Neuron (in vitro differentiated cells): ENCODE data around the gene UBE2D2.
"Not testable (repeated sequence)": the region's sequence is repeated elsewhere in the genome, so short reads cannot be mapped to it uniquely, and the experiment has no call there.

Experiments used
- H2AFZ ChIP-seq: one replicate; pipeline ENCODE4 v1.6.1; 2013; ENCODE audit warnings: low read depth, mild to moderate bottlenecking, inconsistent platforms, low read length, moderate library complexity
- H3K27me3 ChIP-seq: one replicate; pipeline ENCODE4 v1.6.1; 2013; ENCODE audit warnings: low read length; ENCODE audit not compliant: insufficient read depth
- H3K36me3 ChIP-seq: one replicate; pipeline ENCODE4 v1.6.1; 2013; ENCODE audit warnings: low read length; ENCODE audit not compliant: insufficient read depth
- H3K4me1 ChIP-seq: one replicate; pipeline ENCODE4 v1.6.1; 2013; ENCODE audit warnings: low read length; ENCODE audit not compliant: insufficient read depth
- H3K4me3 ChIP-seq: 2 replicates; pipeline ENCODE4 v1.5.1; 2013; ENCODE audit warnings: mild to moderate bottlenecking, low read length, moderate library complexity
- H3K9me3 ChIP-seq: one replicate; pipeline ENCODE4 v1.6.1; 2013; ENCODE audit warnings: low read length

UBE2D2 gene

DNA sequence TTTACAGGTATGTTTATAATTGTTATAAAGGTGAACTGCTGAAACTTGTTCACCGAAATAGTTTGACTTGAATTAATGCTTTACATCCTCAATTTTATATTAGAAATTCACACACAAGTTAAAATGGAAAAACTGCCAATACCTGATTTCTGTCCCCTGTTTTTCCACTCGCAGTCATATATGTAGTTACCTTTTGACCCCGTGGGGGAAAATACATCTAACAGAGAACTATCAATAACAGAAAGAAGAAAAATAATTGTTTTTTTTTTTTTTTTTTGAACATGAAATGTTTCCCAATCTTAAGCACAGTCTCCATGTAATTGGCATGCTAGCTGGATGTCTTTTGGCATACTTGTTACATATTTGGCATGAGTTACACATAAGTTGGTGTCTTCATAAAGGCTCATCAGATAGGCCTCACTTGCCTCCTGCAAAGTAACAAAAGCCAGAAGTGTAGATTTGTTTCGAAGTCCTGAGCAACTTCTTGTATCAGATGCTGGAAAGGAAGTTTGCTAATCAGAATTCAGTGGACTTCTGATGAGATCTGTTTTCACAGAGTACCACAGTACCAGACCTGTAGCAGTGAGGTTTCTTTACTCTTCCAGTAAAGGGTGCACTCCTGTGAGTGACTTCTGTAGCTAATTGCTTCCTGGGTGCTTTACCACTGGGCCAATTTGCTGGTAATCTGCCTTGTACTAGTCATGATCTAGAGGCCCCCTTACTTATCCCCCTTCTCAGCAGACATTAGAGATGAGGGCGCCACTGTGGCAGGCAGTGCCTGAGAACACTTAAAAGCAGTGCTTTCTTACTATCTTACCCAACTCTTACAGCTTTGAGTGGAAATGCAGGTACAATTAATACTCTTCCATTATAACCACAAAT is 50.8 kb downstream of the UBE2D2 start:
- Histone ChIP-seq H3K36me3 (peaks cover 39% of the 10 kb centered on the region), H3K4me3 (no peak overlapping the region), H2AFZ (no peak overlapping the region), H3K27me3 (no peaks in the 10 kb centered on the region), H3K9me3 (no peaks in the 10 kb centered on the region), H3K4me1 (no peaks in the 10 kb centered on the region)

DNA sequence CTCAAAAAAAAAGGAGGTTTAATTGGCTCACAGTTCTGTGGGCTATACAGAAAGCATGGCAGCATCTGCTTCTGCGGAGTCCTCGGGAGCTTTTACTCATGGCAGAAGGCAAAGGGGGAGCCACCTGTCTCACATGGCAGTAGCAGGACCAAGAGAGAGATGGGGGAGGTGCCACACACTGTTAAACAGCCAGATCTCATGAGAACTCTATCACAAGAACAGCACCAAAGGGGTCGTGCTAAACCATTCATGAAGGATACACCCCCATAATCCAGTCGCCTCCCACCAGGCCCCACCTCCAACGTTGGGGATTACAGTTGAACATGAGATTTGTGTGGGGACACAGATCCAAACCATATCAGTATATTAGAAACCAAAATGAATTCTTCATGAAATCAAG is 58.7 kb downstream of the UBE2D2 start:
- Histone ChIP-seq H3K4me1 (no peaks in the 10 kb centered on the region), H2AFZ (no peak overlapping the region), H3K36me3 (peaks cover 61% of the 10 kb centered on the region), H3K4me3 (no peak overlapping the region), H3K27me3 (no peaks in the 10 kb centered on the region), H3K9me3 (no peaks in the 10 kb centered on the region)

DNA sequence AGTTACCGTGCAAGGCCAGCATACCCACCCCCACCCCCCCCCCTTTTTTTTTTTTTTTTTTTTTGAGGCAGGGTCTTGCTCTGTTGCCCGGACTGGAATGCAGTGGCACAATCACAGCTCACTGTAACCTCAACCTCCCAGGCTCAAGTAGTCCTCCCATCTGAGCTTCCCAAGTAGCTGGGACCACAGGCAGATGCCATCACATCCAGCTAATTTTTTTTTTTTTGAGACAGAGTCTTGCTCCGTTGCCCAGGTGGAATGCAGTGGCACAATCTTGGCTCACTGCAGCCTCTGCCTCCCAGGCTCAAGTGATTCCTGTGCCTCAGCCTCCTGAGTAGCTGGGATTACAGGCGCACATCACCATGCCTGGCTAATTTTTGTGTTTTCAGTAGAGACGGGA is 64.3 kb downstream of the UBE2D2 start:
- H3K4me1 ChIP-seq, H2AFZ ChIP-seq, H3K9me3 ChIP-seq, H3K4me3 ChIP-seq, H3K27me3 ChIP-seq: not testable (repeated sequence)
- H3K36me3 ChIP-seq: peaks cover 78% of the 10 kb centered on the region

DNA sequence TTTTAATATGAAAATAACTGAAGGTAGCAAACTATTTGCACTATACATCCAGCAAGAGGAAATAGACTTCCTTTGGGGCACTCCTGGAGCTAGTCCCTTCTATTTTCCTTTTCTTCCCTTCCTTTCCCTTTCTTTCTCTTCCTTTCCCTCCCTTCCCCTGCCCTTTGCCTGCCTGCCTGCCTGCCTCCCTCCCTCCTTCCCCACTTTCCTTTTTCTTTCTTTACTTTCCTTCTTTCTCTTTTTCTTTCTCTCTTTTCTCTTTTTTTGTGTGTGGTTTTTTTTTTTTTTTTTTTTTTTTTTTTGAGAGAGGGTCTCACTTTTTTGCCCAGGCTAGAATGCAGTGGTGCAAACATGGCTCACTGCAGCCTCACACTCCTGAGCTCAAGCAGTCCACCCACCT is 69.7 kb downstream of the UBE2D2 start:
- Histone ChIP-seq H3K4me3 (no peak overlapping the region), H3K9me3 (no peaks in the 10 kb centered on the region), H3K36me3 (peaks cover 43% of the 10 kb centered on the region), H3K27me3 (no peaks in the 10 kb centered on the region), H2AFZ (no peak overlapping the region), H3K4me1 (peaks cover 10% of the 10 kb centered on the region)

DNA sequence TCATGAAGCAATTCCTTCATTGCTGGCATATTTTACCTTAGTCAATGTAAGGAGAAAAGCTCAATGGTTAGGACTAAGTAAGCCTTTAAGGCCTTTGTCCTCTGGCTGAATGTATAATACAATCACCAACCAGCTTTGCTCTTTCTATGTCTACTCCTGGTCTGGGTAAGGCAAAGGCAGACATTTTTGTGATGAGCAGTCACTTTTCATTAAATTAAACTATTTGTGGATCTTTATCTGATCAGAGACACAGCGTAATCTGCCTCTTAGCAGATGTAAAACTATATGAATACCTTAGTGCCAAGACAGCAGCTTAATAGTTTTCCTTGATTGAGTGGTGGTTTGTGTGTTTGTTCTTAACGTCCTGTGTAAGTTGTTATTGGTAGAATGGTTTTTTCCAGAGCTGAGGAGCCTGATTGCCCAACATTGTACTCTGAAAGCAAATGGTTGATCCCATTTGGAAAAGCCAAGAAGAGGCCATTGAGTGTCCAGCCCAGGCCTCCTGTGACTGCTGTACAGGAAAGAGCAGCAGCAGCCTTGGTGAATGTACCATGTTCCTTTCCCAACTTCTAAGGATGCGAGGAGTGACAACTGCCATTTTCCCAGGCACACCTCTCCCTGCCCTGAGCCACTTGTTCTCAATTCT is 70.5 kb downstream of the UBE2D2 start:
- H3K4me1 ChIP-seq: peaks cover 17% of the 10 kb centered on the region
- no peaks in the 10 kb centered on the region for H3K9me3 ChIP-seq
- H2AFZ ChIP-seq: no peak overlapping the region
- no peaks in the 10 kb centered on the region for H3K27me3 ChIP-seq
- no peak overlapping the region for H3K4me3 ChIP-seq
- peaks cover 36% of the 10 kb centered on the region for H3K36me3 ChIP-seq

DNA sequence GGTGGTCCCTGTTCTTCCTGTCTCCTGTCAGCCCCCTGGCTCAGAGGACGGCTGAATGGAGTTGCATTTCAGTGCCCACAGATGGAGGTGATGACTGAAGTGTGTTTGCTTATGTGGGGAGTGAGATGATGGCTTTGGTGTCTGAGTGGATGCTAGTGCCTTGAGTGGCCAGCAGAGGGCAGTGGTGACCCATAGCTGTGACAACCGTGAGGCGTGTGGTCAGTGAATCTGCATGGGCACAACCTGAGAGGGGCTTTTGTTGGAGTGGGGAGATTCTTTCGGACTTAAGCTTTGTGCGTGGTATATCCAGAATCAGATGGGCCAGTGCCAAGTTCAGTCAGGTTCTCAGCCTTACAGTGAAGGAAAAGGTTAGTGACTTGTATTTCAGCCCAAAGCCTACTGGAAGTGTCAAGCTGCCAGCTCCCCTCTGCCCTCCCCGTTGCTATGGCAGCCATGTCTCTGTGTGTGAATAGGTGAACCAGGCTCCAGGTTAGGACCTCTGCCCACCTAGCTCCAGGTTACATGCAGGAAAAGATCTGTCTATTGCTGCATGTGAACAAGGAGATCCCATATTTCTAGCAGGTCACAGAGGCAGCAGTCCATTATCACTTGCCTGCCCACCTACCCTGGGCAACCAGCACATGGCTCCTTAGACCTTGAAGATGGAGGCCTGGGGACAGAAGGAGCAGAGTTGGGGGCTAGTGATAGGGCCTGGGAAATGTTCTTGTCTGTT is 72.3 kb downstream of the UBE2D2 start:
- Histone ChIP-seq H3K4me1 (peaks cover 30% of the 10 kb centered on the region), H3K27me3 (no peaks in the 10 kb centered on the region), H3K4me3 (no peak overlapping the region), H3K36me3 (peaks cover 17% of the 10 kb centered on the region), H3K9me3 (no peaks in the 10 kb centered on the region), H2AFZ (no peak overlapping the region)

DNA sequence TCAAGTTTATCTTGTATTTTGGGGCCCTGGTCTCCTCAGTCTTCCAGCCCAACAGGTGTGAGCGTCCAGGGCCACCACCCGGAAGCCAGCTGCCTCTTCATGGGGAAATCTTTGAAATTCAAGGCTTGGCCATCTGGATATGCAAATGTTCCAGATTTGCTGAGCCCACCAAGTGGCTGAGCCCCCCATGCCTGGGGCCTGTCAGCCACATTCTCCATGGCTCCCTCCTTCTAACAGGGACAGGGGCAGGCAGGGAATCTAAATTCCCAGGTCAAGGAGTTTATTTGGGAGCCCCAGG is 72.8 kb downstream of the UBE2D2 start:
- Histone ChIP-seq H3K27me3 (no peaks in the 10 kb centered on the region), H3K4me1 (peaks cover 35% of the 10 kb centered on the region), H2AFZ (no peak overlapping the region), H3K9me3 (no peaks in the 10 kb centered on the region), H3K4me3 (no peak overlapping the region), H3K36me3 (peaks cover 12% of the 10 kb centered on the region)

DNA sequence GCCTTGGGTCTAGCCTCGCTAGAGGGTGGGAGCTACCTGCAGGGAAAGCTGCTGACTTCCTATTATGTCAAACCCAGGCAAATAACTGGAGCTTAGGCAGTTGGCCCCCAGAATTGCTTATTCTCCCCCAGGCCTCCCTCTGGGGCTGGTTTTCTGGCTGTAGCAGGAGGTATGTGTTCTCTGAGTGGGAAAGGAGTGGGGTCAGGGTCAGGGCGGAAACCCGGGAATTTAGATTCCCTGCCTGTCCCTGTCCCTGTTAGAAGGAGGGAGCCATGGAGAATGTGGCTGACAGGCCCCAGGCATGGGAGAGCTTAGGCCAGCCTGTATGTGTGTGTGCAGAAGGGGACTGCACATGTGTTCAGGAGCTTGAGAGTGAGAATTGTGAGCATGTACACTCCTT is 73.4 kb downstream of the UBE2D2 start:
- H2AFZ ChIP-seq: no peak overlapping the region
- peaks cover 38% of the 10 kb centered on the region for H3K4me1 ChIP-seq
- no peak overlapping the region for H3K4me3 ChIP-seq
- H3K36me3 ChIP-seq: peaks cover 7% of the 10 kb centered on the region
- H3K9me3 ChIP-seq: no peaks in the 10 kb centered on the region
- H3K27me3 ChIP-seq: no peaks in the 10 kb centered on the region

DNA sequence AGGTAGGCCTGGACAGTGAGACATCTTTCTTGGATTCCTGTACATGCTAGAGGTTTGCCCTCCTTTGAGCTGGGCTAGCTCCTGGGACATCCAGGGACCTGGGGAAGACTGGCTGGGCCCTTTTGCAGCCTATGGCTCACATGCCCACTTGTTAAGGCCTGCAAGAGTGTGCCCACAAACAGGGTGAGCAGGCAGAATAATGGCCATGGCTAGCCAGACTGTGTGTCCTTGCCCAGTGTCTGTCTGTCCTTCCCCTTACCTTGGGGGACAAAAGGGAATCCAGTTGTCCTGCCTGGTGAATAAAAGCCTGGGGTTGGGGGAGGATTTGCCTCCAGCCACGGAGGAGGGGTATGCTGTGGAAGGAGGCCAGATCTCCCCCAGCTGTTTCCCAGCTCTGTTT is 74.1 kb downstream of the UBE2D2 start:
- H3K36me3 ChIP-seq: peaks cover 3% of the 10 kb centered on the region
- no peak overlapping the region for H2AFZ ChIP-seq
- peaks cover 38% of the 10 kb centered on the region for H3K4me1 ChIP-seq
- H3K9me3 ChIP-seq: no peaks in the 10 kb centered on the region
- H3K27me3 ChIP-seq: no peaks in the 10 kb centered on the region
- H3K4me3 ChIP-seq: no peak overlapping the region

DNA sequence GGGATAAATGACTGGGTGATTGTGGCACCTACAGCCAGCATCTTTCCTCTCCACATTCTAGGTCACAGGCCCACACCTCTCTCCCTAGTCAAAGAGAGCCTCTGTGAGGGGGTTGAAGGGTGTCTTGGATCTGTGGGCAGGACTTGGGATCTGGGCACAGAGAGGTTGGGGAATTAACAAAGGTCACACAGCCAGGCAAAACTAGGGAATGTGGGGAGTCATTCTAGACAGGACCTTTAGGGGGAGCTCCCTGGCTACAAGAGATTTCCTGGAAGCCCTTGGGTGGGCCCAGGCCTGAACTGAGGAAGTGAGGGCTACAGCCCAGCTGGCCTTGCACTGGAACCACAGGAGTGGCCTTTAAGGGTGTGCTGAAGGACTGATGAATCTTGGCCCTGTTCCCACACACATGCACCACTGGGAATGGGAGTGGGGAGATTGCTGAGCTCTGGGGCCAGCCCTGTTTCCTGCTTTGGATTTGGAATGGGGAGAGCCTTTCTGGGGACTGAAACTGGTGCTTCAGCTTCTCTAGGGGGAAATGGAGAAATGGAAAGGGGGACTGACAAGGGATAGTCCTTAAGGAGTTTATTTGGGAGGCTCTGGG is 74.6 kb downstream of the UBE2D2 start:
- H2AFZ ChIP-seq: no peak overlapping the region
- no peaks in the 10 kb centered on the region for H3K27me3 ChIP-seq
- peaks cover 3% of the 10 kb centered on the region for H3K36me3 ChIP-seq
- H3K9me3 ChIP-seq: no peaks in the 10 kb centered on the region
- no peak overlapping the region for H3K4me3 ChIP-seq
- H3K4me1 ChIP-seq: peaks cover 38% of the 10 kb centered on the region

DNA sequence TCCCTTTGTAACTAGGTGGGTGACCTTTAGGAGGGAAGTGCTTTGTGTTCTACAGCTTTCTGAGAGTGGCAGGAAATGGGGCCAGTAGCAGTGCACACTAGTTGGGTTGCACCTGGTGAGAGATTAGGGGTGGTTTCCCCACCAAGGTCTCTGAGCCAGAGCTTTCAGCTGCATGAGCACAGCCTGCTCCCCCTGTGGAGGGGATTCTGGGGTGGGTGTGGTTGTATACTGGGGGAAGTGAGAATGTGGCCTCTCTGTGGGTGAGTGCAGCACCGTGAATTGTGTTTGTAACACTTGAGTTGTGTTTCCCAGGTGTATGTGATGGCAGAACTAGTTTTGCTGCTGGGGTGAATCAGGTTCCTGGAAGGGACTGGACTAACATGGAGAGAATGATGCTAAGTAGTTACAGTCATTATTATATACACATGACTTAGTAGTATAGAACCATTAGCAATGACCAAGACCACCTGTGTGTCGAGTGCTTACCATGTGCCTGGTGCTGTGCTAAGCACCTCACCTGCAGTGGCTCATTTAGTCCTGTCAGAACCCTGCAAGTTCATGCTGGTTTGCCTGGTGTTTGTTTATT is 75.2 kb downstream of the UBE2D2 start:
- H2AFZ ChIP-seq: no peak overlapping the region
- H3K9me3 ChIP-seq: no peaks in the 10 kb centered on the region
- no peak overlapping the region for H3K4me3 ChIP-seq
- peaks cover 38% of the 10 kb centered on the region for H3K4me1 ChIP-seq
- no peaks in the 10 kb centered on the region for H3K27me3 ChIP-seq
- peaks cover 3% of the 10 kb centered on the region for H3K36me3 ChIP-seq

DNA sequence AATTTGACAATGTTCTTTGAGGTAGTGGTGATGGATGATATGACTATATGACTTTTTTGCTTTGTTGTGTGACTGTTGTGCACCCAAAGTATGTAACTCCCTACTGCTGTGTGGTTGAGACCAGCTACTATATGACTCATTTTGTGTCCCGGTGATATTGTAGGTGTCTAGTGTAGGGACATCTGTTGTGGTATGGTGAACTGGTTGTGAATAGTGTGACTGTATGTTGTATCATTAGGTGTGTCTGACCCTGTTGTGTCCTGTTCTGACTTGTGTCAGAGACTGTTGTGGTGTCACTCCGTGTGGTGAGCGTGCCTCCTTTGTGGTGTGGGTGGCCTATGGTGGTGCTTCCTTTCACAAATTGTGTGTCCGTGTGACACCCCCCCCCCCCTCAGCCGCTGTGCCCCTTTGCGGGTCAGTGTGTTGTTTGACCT is 75.9 kb downstream of the UBE2D2 start:
- Histone ChIP-seq H3K4me1 (peaks cover 38% of the 10 kb centered on the region), H3K36me3 (peaks cover 3% of the 10 kb centered on the region), H3K4me3 (peak overlapping the region; percentile 43), H3K9me3 (no peaks in the 10 kb centered on the region), H2AFZ (no peak overlapping the region), H3K27me3 (no peaks in the 10 kb centered on the region)
